ENCODE data around the gene SLC44A3.

SLC44A3 gene

GRCh38 chr1:94874423-94874822 is 54.3 kb downstream of the SLC44A3 start:
- DNase-seq = no peak

GRCh38 chr1:94875794-94876193 is 55.6 kb downstream of the SLC44A3 start:
- DNase-seq = no peak

GRCh38 chr1:94876362-94876761 is 56.2 kb downstream of the SLC44A3 start:
- DNase-seq = no peak

GRCh38 chr1:94878329-94878728 is 58.2 kb downstream of the SLC44A3 start:
- no peak for DNase-seq

GRCh38 chr1:94883691-94884090 is 63.5 kb downstream of the SLC44A3 start:
- no peak for DNase-seq

- peak; percentile 3 to 9 for DNase-seq
Observed at GRCh38 chr1:94884106-94884505, 63.9 kb downstream of the SLC44A3 start.

- no peak for DNase-seq
Observed at GRCh38 chr1:94884507-94884906, 64.3 kb downstream of the SLC44A3 start.

- no peak for DNase-seq
Observed at GRCh38 chr1:94886361-94886760, 66.2 kb downstream of the SLC44A3 start.

- DNase-seq = no peak
Observed at GRCh38 chr1:94887106-94887505, 66.9 kb downstream of the SLC44A3 start.

GRCh38 chr1:94887603-94888171 is 67.5 kb downstream of the SLC44A3 start:
- DNase-seq = no peak

GRCh38 chr1:94888201-94888600 is 68.0 kb downstream of the SLC44A3 start:
- DNase-seq = no peak

GRCh38 chr1:94892604-94893254 is 72.6 kb downstream of the SLC44A3 start:
- no peak for DNase-seq

- DNase-seq = no peak
Observed at GRCh38 chr1:94894630-94895029, 74.5 kb downstream of the SLC44A3 start.

- DNase-seq = no peak
Observed at GRCh38 chr1:94895518-94895917, 75.4 kb downstream of the SLC44A3 start.

- DNase-seq = no peak
Observed at GRCh38 chr1:94898491-94899385, 78.6 kb downstream of the SLC44A3 start.

- no peak for DNase-seq
Observed at GRCh38 chr1:94899756-94900155, 79.6 kb downstream of the SLC44A3 start.

GRCh38 chr1:94901841-94902240 is 81.7 kb downstream of the SLC44A3 start:
- DNase-seq = no peak

GRCh38 chr1:94903280-94904009 is 83.3 kb downstream of the SLC44A3 start:
- no peak for DNase-seq

- no peak for DNase-seq
Observed at GRCh38 chr1:94905207-94905606, 85.0 kb downstream of the SLC44A3 start.

- DNase-seq = no peak
Observed at GRCh38 chr1:94906382-94906781, 86.2 kb downstream of the SLC44A3 start.

GRCh38 chr1:94907136-94907535 is 87.0 kb downstream of the SLC44A3 start:
- no peak for DNase-seq

GRCh38 chr1:94908190-94908589 is 88.0 kb downstream of the SLC44A3 start:
- no peak for DNase-seq

GRCh38 chr1:94908965-94909364 is 88.8 kb downstream of the SLC44A3 start:
- DNase-seq = no peak
